DMS79 (cell line): ENCODE results near the gene TAMALIN.

Experiments used
- DNase-seq: peaks from one replicate; lab custom pipeline; 2025; lab: John Stamatoyannopoulos, UW

The TAMALIN gene

DNA sequence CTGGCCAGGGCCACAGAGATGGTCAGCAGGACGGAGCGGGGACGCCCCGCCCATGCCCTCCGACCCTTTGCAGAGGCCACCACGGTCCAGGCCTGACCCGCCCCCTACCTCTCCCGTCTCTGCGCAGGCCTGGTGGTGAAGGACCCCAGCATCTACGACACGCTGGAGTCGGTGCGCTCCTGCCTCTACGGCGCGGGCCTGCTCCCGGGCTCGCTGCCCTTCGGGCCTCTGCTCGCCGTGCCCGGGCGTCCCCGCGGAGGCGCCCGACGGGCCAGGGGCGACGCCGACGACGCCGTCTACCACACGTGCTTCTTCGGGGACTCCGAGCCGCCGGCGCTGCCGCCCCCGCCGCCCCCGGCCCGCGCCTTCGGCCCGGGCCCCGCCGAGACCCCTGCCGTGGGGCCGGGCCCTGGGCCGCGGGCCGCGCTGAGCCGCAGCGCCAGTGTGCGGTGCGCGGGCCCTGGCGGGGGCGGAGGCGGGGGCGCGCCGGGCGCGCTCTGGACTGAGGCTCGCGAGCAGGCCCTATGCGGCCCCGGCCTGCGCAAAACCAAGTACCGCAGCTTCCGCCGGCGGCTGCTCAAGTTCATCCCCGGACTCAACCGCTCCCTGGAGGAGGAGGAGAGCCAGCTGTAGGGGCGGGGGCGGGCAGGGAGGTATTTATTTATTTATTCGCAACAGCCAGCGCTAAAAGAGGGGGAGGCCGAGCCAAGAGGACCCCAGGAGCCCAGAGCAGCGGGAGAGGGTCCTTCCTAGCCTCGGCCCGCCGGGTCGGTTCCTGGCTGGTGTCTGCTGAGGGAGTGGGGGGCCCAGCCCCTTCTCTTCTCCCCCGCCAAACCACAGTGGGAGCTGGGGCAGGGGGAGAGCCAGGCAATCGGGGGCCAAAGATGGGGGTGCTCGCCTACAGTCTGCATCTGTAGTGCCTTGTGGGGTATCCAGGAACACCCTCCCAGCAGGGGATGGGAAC is 8.1 kb downstream of the TAMALIN start:
- no peak for DNase-seq

GRCh38 chr12:52015532-52016041 is 8.8 kb downstream of the TAMALIN start:
- DNase-seq, result no peak

- DNase-seq, result no peak
Measured at GRCh38 chr12:52018433-52019112, 11.8 kb downstream of the TAMALIN start.

DNA sequence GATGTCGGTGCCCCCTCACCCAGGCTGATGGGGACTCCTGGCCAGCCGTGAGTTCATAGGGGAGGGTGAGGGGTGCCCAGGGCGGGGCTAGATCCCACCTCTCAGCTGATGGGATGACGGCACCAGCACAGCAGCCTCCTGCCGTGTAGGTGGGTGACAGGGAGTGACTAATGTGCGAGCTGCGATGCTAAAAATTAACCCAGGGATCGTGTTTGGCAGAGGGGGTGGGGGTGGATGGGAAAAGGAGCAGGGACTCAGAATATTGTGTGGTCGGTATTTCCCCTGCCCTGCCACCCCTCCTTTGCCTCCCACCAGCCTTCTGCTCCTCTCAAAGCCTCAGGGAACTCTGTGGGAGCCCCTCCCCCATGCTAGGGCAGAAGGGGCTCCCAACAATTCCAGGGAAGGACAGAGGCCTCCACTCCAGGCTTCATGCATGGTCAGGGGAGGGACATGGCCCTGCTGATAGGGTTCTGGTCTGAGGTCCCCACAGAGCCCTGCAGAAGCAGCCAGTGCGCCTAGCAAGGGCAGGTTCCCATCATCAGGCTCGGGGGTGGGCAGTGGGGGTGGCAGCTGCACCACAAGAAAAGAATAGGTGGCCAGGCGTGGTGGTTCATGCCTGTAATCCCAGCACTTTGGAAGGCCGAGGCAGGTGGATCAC is 12.5 kb downstream of the TAMALIN start:
- DNase-seq, result no peak

GRCh38 chr12:52020539-52021336 is 14.0 kb downstream of the TAMALIN start:
- DNase-seq, result no peak

GRCh38 chr12:52022841-52023181 is 16.1 kb downstream of the TAMALIN start:
- DNase-seq, result no peak

- DNase-seq, result no peak
Measured at GRCh38 chr12:52023182-52023975, 16.6 kb downstream of the TAMALIN start.

DNA sequence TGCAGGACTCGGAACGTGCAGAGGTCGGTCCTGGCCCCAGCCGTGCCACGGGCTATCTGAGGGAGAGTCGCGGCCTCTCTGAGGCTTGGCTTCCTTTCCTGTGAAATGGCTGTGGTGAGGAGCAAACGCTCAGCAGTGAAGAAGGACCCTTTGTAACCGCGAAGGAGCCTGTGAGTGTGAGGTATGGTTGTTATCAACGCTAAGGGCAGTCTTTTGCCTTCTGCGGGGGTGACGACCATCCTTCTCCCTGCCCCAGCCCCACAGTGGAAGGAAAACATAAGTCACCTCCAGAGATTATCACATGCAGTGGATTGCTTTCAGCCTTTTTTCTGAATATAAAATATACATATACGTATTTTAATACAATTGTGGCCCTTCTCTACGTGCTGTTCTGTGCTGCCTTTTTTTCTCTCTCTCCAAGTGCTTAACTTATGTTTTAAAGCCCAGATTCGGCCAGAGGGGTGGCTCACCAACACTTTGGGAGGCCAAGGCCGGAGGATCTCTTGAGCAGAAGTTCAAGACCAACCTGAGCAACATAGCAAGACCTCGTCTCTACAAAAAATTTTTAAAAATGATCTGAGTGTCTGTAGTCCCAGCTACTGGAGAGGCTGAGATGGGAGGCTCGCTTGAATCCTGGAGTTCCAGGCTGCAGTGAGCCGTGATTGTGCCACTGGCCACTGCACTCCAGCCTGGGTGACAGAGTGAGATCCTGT is 17.4 kb downstream of the TAMALIN start:
- DNase-seq, result no peak

- no peak for DNase-seq
Measured at GRCh38 chr12:52024845-52025230, 18.1 kb downstream of the TAMALIN start.

GRCh38 chr12:52026263-52026662 is 19.5 kb downstream of the TAMALIN start:
- DNase-seq, result no peak

GRCh38 chr12:52027085-52027843 is 20.5 kb downstream of the TAMALIN start:
- DNase-seq, result no peak

GRCh38 chr12:52029685-52030084 is 22.9 kb downstream of the TAMALIN start:
- peak; percentile 47 for DNase-seq

- DNase-seq, result no peak
Measured at GRCh38 chr12:52032446-52032803, 25.7 kb downstream of the TAMALIN start.

GRCh38 chr12:52032804-52033445 is 26.2 kb downstream of the TAMALIN start:
- DNase-seq, result peak; percentile 77

- DNase-seq, result no peak
Measured at GRCh38 chr12:52033446-52034140, 26.8 kb downstream of the TAMALIN start.

GRCh38 chr12:52035190-52035589 is 28.4 kb downstream of the TAMALIN start:
- no peak for DNase-seq

DNA sequence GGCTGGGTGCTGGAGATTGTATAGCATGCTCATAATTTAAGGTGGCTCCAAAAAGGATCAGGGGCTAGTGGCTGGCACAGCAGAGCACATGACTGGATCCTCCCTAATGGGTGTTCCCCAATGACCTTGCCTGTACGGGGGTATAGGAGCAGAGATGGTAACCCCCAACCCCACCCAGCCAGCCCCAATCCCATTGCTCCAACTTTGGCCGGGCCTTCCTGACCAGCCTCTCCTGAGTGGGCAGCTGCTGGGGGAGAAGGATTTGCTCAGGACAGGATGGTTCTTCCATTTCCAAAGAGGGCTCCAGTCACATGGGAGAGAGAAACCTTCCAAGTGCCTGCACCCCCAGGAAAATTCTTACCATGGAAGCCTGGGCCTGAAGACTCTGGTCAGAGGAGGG is 29.2 kb downstream of the TAMALIN start:
- DNase-seq, result no peak

DNA sequence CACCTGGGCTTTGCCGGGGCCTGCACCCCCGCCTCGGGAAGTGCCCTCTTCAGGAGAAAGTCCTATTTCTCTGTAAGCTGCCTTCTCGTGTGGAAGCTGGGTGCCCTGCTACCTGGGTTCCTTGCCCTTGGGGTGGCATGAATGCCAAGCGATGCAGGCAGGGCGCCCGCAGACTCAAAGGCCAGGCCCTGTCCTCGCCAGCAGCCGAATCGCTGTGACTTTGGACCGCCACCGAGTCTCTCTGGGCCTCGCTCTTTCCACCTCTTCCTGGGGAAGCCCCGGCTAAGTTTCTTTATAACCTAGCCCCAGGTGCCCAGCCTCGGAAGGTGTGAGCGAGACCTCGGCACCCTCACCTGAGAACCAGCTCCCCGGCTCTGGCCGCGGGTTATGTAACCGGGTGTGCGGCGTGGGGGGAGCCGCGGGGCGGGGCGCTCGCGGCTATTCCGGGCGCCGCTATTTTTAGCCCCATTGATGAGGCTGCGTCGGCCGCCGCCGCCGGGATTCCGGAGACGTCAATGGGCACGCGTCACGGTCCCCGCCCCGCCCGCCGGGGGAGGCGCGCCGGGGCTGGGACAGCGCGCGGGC is 29.9 kb downstream of the TAMALIN start:
- no peak for DNase-seq
